ENCODE data around the gene GRM3. TPM values are rescaled to one million over a fixed set of nuclear protein-coding genes. Genes with fewer than 3 reads are reported as not detected.

GRM3 gene
- total RNA-seq, 1 donor from 2014 or later, result not detected

DNA sequence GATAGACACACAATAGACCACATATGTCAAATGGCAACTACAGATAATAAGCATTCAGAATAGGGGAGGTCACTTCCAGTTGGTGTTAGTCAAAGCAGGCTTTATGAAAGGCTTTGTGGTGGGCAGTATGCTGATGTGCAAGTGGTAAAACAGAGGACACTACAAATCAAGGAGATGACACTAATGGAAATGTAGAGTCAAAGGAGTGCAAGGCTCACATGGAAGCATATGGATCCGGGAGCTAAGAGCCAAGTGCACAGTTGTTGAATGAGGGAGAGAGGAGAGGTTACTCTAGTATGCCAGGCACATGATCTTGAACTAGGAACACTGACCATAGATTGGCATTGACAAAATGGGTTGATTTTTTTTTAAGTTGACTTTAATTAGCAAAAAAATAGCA, 62.7 kb downstream of the GRM3 start:
- Histone ChIP-seq H3K9me3 (no peaks in the 10 kb centered on the region), H3K4me3 (no peak overlapping the region), H3K27me3 (ENCODE audit: low read depth) (no peaks in the 10 kb centered on the region), H3K36me3 (no peaks in the 10 kb centered on the region), H3K27ac (no peak overlapping the region), H3K4me1 (no peaks in the 10 kb centered on the region)
- intact Hi-C loops (cut with DNase I), result no loop called here
- DNase-seq (no peak), ATAC-seq (no peak)
- TF ChIP-seq, protein P1, sequence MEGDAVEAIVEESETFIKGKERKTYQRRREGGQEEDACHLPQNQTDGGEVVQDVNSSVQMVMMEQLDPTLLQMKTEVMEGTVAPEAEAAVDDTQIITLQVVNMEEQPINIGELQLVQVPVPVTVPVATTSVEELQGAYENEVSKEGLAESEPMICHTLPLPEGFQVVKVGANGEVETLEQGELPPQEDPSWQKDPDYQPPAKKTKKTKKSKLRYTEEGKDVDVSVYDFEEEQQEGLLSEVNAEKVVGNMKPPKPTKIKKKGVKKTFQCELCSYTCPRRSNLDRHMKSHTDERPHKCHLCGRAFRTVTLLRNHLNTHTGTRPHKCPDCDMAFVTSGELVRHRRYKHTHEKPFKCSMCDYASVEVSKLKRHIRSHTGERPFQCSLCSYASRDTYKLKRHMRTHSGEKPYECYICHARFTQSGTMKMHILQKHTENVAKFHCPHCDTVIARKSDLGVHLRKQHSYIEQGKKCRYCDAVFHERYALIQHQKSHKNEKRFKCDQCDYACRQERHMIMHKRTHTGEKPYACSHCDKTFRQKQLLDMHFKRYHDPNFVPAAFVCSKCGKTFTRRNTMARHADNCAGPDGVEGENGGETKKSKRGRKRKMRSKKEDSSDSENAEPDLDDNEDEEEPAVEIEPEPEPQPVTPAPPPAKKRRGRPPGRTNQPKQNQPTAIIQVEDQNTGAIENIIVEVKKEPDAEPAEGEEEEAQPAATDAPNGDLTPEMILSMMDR (IDR thresholded peaks at IDR 0.05), result no peak

DNA sequence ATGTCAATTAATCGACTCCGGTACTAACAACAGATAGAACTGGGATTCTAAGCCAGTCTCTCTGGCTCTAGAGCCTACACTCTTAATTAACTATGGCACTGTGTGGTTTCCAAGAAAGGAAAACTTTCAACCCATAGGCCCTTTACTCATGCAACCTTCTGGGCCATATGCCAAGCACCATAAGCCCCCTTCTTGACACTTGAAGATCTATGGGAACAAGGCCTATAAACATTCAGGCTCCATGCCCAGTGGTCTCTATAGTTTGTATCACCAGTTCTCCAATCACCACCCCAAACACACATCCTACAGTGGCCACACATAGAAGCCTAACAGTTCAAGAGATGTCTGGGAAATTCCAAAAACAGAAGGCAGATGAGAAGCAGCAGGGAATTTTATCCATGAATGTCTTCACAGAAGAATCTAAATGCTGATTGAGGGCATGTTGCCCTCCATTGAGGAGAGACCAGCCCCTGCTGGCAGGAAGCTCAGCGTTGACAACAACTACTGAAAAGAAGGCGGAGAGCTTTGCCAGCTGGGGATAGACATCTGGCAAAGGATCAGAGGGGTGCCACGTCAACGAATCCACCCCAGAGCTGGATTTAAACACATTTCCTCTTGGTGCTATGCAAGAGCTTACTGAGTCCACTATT, 64.4 kb downstream of the GRM3 start:
- Histone ChIP-seq H3K36me3 (no peaks in the 10 kb centered on the region), H3K9me3 (no peaks in the 10 kb centered on the region), H3K27ac (no peak overlapping the region), H3K4me1 (no peaks in the 10 kb centered on the region), H3K27me3 (ENCODE audit: low read depth) (no peaks in the 10 kb centered on the region), H3K4me3 (no peak overlapping the region)
- TF ChIP-seq, protein P1 (IDR thresholded peaks at IDR 0.05), result no peak
- ATAC-seq, result no peak
- intact Hi-C loops (cut with DNase I), result no loop called here
- DNase-seq, result no peak

DNA sequence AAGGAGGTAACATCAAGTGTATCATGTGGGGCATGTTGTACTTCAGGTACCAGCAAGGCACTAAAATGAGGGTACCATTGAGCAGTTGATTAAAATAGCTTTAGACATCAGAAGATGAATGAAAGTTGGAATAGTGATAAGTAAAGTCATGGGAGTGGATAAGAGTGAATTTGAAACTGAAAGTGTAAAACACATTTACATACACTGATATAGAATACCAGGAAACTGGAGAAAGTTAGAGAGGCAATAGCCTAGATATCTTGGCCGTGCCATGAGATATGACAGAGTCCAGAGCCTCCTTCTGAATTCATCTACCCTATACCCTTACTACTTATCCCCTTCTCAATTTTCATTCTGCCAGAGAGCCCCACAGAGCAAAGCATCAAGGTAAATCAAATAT, 76.6 kb downstream of the GRM3 start:
- Histone ChIP-seq H3K27ac (no peak overlapping the region), H3K36me3 (no peaks in the 10 kb centered on the region), H3K9me3 (no peaks in the 10 kb centered on the region), H3K4me1 (no peaks in the 10 kb centered on the region), H3K4me3 (no peak overlapping the region), H3K27me3 (ENCODE audit: low read depth) (no peaks in the 10 kb centered on the region)
- ATAC-seq (no peak), DNase-seq (no peak)
- intact Hi-C loops (cut with DNase I), result no loop called here
- TF ChIP-seq, protein P1 (IDR thresholded peaks at IDR 0.05), result no peak

DNA sequence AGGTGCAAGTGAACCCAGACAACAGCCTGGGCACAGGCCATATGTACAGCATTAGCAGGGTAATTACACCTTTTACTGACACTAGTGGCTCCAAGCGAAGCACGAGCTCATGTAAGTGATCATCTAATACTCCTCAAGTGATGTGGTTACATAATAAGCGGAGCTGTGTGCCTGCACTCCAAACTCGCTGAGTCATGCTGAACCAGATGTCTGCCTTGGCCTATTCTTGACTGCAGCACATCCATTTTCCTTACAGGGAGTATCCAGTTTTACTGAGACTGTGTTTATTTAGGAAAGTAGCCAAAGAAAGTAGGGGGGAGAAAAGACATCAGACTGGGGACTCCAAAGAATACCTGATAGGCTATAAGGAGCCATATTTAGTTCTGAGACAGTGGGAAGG, 90.1 kb downstream of the GRM3 start:
- no peak for ATAC-seq
- no peaks in the 10 kb centered on the region for H3K36me3 ChIP-seq
- H3K4me3 ChIP-seq, result no peak overlapping the region
- TF ChIP-seq, protein P1 (IDR thresholded peaks at IDR 0.05), result no peak
- no peaks in the 10 kb centered on the region for H3K4me1 ChIP-seq
- DNase-seq, result no peak
- H3K9me3 ChIP-seq, result no peaks in the 10 kb centered on the region
- H3K27me3 ChIP-seq (ENCODE audit: low read depth), result no peaks in the 10 kb centered on the region
- intact Hi-C loops (cut with DNase I), result no loop called here
- no peak overlapping the region for H3K27ac ChIP-seq

DNA sequence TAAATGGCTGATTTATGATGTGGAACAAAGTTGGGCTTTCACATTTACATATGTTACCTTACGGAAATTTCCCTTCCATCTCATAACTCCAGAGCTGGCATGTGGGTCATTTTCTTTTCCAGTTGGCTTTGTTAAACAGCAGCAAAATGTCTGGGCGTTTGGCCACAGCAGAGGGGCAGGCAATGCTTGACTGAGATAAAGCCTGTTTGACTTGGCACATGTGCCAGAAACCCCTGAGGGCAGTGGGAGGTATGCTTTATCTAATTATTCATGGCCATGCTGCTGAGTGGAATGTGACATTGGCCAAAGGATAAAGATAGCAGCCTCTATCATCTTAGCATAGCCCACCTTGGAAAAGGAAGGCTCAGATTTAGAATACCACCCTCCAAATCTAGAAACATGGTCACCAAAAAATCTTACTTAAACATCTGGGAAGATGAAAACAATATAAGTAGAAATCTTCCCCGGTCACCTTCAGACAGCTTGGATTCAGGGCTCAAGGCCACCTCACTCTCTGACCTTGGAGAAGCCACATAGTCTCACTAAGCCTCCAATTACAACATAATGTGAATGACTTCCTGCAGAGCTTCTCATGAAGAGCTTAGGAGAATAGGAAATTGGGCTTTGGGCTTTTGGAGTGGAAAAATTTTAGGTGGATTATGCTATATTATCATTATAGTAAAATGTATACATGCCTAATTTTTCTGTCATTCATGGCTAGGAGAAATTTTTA, 101.5 kb downstream of the GRM3 start:
- no peak for DNase-seq
- no peaks in the 10 kb centered on the region for H3K4me1 ChIP-seq
- ATAC-seq, result no peak

More for the DNA sequence above, 101.5 kb downstream of the GRM3 start:
- TF ChIP-seq, protein P1 (IDR thresholded peaks at IDR 0.05), result no peak
- no peak overlapping the region for H3K27ac ChIP-seq
- intact Hi-C loops (cut with DNase I), result no loop called here
- H3K27me3 ChIP-seq (ENCODE audit: low read depth), result no peaks in the 10 kb centered on the region
- H3K36me3 ChIP-seq, result no peaks in the 10 kb centered on the region
- no peak overlapping the region for H3K4me3 ChIP-seq
- H3K9me3 ChIP-seq, result no peaks in the 10 kb centered on the region
